DMS79 (cell line): Measurements from ENCODE around the gene MORC4.

Experiments used
- DNase-seq: peaks from one replicate; lab custom pipeline; 2025; lab: John Stamatoyannopoulos, UW

MORC4 gene

DNA sequence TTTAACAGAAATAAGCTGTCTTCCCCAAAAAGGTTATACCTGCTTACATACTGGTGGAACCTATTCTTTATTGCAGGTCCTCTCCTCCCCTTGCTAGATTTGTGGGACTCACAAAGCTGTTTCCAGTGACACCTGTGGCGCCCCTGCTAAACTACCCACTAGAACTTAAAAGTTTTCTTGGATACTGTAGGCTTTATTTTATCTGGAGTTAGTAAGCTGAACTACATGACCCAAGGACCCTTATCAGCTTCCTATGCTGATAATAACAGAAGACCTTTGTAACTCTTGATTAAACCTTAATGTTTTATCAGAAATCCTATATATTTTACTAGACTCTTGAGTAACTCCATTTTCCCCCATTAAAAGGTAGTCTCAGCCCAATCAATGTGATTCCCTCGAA lies 47.5 kb downstream of the MORC4 start:
- no peak for DNase-seq

- no peak for DNase-seq
These were observed 47.9 kb downstream of the MORC4 start for GRCh38 chrX:106952089-106952488.

GRCh38 chrX:106951230-106951629 lies 48.8 kb downstream of the MORC4 start:
- no peak for DNase-seq

GRCh38 chrX:106950381-106950780 lies 49.6 kb downstream of the MORC4 start:
- DNase-seq, result no peak

DNA sequence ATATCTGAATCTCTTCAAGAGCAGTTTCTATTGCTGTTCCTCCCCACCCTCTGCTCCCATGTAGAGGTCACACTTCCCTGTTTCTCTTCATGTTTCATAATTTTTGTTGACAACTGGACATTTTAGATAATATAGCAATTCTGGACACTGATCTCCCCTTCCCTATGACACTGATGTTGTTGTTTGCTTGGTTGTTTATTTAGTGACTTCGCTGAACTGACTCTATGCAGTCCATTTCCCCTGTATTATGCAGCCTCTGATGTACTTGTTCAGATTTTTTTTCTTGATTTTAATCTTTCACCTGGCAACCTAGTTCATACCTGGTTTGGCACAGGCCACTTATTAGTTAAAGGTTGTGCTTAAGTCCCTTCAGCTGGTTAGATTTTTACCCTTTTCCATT lies 50.6 kb downstream of the MORC4 start:
- DNase-seq, result no peak

DNA sequence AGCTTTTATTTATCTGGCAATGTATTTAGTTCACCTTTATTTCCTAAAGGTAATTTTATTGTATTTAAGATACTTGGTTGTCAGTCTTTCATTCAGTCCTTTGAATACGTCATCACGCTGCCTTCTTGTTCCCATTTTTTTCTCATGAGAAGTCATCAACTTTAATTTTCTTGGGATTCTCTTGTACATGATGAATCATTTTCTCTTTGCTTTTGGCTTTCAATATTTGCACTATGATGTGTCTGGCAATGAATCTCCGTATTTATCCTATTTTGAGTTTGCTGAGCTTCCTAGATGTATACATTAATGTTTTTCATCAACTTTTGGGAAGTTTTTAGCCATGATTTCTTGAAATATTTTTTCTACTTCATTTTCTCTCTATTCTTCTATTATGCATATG lies 51.4 kb downstream of the MORC4 start:
- no peak for DNase-seq

DNA sequence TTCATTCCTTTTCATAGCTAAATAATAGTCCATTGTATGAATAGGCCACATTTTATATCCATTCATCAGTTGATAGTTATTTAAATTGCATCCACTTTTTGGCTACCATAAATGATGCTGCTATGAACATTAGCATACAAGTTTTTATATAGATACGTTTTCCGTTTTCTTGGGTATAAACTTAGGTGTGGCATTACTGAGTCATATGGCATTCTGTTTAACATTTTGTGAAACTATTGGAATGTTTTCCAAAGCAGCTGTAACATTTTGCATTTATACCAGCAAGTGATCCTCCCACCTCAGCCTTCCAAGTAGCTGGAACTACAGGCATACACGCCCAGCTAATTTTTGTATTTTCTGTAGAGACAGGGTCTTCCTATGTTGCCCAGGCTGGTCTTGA lies 53.5 kb downstream of the MORC4 start:
- no peak for DNase-seq

GRCh38 chrX:106940068-106940467 lies 59.9 kb downstream of the MORC4 start:
- DNase-seq, result no peak

DNA sequence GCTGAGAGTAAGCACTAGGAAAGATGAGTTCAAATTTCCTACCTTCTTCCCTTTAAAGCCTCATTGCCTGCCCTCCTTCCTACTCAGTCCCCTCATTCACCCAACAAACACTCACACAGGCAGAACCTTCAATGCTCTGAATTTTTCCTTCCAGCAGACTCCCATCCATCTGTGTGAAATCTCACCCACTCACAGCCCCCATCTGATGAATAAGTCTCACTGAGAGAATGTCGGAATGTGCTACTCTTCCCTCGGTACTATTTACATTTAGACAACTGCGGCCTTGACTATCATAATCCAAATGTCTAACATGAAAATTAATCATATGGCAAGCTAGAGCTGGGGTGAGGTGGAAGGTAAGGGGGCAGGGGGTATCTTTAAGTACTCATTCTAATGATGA lies 60.4 kb downstream of the MORC4 start:
- DNase-seq, result no peak

- no peak for DNase-seq
These were observed 63.8 kb downstream of the MORC4 start for GRCh38 chrX:106936246-106936645.

DNA sequence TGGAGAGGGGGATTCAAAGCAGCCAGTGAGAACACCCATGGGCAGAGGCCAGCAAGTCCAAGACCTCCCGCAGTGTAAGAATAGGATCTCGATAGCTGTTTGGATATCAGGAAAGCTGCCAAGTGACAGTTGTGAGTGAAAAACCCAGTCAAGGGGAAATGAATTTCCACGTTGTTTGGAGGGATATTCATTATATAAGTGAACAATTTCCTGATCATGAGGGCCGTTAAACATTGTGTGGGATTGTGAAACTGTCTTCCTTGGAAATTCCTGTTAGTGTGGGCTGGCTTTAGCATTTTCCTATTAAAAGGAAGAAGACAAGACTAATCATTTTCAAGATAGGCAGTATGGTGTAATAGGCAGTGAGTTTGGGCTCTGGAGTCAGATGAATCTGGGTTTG lies 64.8 kb downstream of the MORC4 start:
- DNase-seq, result no peak

DNA sequence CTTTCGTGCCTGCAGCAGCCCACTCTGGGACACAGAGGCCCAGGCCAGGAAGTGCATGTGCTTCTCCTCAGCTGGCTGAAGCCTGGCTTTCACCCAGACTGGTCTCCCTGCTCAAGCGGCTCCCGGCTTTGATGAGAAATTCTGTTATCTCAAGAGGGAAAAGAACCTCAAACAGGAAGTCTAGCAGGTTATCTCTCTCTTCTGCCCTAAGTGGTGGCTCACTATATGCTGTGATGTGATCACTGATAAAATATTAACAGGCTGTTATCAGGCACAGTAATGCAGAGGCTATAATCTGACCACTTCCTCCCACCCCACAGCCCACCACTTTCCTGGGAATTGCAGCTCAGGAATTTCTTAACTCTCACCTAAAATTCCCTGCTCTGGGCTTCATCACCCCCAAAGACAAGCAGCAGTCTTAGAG lies 66.5 kb downstream of the MORC4 start:
- no peak for DNase-seq

DNA sequence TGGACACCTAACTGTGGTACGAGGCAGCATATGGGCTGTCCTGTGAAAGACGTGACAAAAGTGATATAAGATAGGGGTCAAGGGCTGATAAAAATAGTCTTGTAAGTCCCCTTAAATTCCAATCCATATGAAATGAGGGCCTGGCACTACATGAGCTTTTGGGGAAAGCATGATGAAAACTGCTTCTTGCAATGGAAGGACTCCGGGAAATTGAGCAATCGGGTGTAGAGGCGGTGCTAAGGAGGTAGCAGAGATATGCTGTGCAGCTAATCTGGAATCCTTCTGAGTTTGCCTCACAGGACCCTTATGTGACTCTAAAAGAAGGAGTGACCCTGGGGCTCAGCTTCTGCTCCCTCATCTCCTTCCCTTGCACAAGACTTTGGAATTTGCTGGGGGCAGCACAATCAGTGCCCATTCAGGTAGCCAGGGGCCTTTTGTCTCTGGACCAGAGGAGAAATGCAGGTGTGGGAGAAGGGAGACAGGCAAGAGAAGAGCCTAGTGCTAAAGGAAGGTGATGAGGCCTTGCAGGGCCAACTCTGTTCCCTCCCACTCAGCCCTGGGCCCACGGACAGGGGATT lies 67.0 kb downstream of the MORC4 start:
- no peak for DNase-seq

- DNase-seq, result no peak
These were observed 67.5 kb downstream of the MORC4 start for GRCh38 chrX:106932492-106932923.

GRCh38 chrX:106931831-106932491 lies 68.1 kb downstream of the MORC4 start:
- DNase-seq, result no peak

GRCh38 chrX:106928227-106928626 lies 71.8 kb downstream of the MORC4 start:
- no peak for DNase-seq

DNA sequence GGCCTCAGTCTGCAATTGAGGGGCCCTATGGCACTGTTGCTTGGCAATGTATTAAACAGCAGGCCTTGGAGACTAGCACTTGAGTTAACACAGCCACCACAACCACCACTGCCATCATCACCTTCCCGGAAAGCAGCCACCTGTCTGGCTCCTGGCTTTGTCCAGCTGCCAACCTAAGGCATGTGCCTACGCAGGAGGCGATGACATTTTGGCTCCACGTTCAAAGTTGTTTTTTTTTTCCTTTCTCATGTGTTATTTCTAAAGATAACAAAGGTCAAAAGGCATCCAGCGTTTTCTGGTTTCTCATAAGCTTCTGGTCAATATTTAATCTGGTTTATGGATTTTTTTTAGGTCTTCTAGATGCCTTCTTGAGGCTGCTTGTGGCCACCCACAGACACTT lies 72.3 kb downstream of the MORC4 start:
- DNase-seq, result peak; percentile 54

GRCh38 chrX:106927023-106927422 lies 73.0 kb downstream of the MORC4 start:
- no peak for DNase-seq

DNA sequence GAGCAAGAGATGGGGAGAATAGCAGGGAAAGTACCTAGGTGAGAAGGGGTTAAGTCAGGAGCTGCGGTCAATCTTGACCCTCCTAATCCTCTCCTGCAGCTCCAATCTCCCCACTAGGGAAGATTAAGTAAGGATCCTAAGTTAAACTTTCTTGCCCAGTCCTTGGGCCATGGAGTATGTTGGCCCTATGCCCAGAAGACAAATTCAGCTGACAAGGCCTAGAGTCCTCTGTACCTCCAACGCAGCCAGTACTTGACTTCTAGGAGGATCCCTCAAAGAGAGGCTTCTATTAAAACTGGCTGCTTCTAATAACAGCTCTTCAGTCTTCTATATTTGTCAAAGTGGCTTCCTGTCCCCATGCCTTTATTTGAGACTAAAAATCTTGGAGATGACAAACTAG lies 78.4 kb downstream of the MORC4 start:
- peak; percentile 58 for DNase-seq

DNA sequence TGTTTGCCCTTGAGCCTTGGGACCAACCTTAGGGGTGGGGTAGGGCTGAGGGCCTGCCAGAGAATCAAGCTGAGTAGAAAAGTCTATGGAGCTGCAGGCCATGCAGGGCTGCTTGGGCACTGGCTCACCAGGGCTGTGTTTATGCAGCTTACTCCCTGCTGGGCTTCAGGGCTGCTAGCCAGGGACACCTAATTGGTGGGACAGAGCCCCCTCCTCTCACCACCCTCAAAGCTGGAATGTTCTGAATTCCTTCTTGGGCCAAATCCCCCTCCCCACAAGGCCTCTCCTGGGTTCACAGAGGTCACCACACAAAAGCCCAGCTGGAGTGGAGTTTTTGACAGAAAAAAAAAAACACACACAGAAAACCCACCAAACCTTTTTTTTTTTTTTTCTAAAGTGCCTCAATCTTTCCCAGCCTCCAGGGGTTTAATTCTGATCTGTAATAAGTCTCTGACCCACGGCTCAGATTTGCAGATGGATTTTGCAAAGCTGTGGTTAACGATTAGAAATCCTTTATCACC lies 80.0 kb downstream of the MORC4 start, which contains the start of gene CLDN2:
Gene CLDN2, plus strand, starts transcription at position 471 of the 521 bp plus-strand sequence. CDS start 7,827 bp downstream, outside the sequence.
- DNase-seq, result no peak

- DNase-seq, result peak; percentile 17
These were observed 82.0 kb downstream of the MORC4 start for GRCh38 chrX:106917830-106918500.

DNA sequence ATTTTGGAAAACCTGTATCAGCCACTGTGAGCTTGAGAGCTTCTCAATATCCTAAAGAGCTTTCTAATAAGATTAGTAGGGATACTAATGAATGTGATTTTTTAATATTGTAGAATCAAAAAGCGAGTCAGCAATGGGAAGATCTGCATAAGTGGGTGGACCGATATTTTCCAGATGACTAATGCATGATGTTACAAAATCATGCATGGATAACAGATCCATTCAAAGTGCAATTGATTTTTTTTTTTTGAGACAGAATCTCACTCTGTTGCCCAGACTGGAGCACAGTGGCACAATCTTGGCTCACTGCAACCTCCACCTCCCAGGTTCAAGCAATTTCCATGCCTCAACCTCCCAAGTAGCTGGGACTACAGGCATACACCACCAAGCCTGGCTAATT lies 87.1 kb downstream of the MORC4 start:
- no peak for DNase-seq

DNA sequence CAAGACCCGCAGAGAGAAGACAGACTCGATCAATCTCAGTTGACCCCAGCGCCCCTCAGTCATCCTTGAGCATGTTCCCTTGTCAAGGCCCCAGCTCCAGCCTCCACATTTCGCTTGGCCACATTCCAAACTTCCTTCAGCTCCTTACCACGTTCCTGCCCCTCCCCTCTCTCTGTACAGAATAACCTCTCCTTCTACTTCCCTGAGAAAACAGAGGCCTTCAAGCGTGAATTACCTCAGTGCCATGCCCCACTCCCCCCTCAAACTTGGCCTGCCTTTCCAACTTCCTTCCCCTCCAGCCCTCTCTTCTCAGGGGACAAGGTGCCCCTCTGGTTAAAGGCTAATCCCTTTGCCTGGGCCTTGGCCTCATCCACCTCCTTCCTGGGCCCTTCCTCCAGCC lies 93.7 kb downstream of the MORC4 start:
- no peak for DNase-seq
